Esophagus muscularis mucosa (tissue), 4 donors: ENCODE measurements around the gene GSE1.

ENCODE experiments used
- CTCF ChIP-seq, 3 experiments: fragments of 200-600 bp in 2 of 3; fragments of 450-650 bp in 1 of 3; sonication (generic) in 2 of 3; IDR thresholded peaks; one replicate each; pipeline ENCODE4 v1.5.1; 2017 to 2019; ENCODE audit warnings: antibody characterized with exemption in 3 of 3, mild to moderate bottlenecking in 2 of 3, moderate library complexity in 1 of 3
- EP300 ChIP-seq: sonication (generic); formaldehyde crosslinking; IDR thresholded peaks from one replicate; pipeline ENCODE4 v1.6.1; 2017; ENCODE audit warnings: antibody characterized with exemption
- POLR2A ChIP-seq: fragments of 450-650 bp; IDR thresholded peaks from one replicate; pipeline ENCODE4 v1.6.1; 2017; ENCODE audit warnings: antibody characterized with exemption, moderate library complexity, mild to moderate bottlenecking, low read depth
- POLR2AphosphoS5 ChIP-seq, 2 donors: sonication (generic); formaldehyde crosslinking; IDR thresholded peaks; one replicate each; pipeline ENCODE4 v1.6.1; 2017; ENCODE audit warnings: antibody characterized with exemption in 2 of 2

GRCh38 chr16:85627089-85627488 lies 14.0 kb downstream of the GSE1 start:
- TF ChIP-seq POLR2A, result no peak
- TF ChIP-seq CTCF (IDR thresholded peaks at IDR 0.05), result no peak
- TF ChIP-seq POLR2AphosphoS5 (IDR thresholded peaks at IDR 0.05), result no peak
- TF ChIP-seq EP300, result no peak
